HCT116 (cell line): ENCODE measurements around the gene MAP4.

ENCODE experiments used
- CEBPB ChIP-seq: IDR thresholded peaks from 2 replicates; pipeline ENCODE4 v1.6.1; 2012; ENCODE audit warnings: low read depth
- EGR1 ChIP-seq: IDR thresholded peaks from 2 replicates; pipeline ENCODE4 v1.6.1; 2012; ENCODE audit warnings: low read depth

DNA sequence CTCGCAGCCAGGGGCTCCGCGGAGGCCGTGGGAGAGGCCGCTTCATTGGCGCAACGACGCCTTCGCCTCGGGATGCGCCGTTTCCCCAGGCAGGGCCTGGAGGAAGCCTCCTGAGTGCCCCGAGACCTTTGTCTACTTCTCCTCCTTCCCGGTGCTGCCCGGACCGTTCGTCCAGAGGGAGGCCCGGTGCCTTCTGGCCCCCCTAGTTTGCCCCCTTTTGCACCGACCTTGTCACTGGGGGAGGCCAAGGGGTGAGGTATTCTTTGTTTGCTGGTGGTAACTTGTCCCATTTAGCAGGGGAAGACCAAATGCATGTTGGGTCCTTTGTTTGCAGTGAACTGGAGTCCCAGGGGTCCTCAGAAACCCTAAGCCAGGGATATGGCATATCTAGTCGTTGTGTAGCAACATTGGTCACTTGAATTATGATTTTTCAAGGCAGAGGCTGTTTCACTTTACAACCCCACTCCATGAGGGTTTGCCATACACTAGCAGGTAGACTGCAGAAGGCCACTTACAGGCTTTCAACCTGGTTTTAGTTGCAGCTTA is 212.7 kb downstream of the MAP4 start:
- TF ChIP-seq CEBPB (no peak), EGR1 (no peak)
